Effector CD4-positive, alpha-beta T cell (primary cell): ENCODE results near the gene CERS4.
"Not testable (repeated sequence)": the region's sequence is repeated elsewhere in the genome, so short reads cannot be mapped to it uniquely, and the experiment has no call there.

ENCODE experiments used
- DNase-seq: peaks from one replicate; pipeline ENCODE4 v3.0.0-alpha.2; 2020

Gene CERS4

GRCh38 chr19:8210421-8211101 is 1.4 kb downstream of the CERS4 start:
- no peak for DNase-seq

DNA sequence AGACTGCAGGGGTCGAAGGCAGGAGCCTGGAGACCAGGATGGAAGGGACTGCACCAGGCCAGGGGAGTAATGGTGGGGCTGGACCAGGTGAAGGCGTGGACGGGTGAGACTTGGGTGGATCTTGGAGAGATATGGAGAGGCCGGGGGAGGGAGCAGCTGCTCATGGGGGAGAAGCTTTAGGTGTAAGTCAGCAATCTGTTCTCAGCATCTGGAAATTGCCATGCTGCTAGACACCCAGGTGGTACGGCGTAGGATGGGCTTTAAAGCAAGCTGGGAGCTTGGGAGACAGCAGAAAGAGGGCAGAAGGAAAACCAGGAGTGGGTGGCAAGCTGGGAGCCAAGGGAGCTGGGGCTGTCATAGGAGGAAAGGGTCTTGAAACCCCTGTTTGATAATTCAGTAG is 3.0 kb downstream of the CERS4 start:
- no peak for DNase-seq

DNA sequence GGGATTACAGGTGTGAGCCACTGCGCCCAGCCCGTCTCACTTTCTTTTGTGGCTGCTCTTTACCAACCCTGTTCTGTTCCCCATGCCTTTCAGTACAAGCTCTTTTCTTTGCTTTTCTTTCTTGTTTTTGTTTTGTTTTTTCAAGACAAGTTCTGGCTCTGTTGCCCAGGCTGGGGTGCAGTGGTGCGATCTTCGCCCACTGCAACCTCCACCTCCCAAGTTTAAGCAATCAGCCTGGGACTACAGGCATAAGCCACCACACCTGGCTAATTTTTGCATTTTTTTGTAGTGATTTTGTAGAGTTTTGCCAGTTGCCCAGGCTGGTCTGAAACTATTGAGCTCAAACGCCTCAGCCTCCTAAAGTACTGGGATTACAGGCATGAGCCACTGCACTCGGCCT is 3.7 kb downstream of the CERS4 start:
- no peak for DNase-seq

DNA sequence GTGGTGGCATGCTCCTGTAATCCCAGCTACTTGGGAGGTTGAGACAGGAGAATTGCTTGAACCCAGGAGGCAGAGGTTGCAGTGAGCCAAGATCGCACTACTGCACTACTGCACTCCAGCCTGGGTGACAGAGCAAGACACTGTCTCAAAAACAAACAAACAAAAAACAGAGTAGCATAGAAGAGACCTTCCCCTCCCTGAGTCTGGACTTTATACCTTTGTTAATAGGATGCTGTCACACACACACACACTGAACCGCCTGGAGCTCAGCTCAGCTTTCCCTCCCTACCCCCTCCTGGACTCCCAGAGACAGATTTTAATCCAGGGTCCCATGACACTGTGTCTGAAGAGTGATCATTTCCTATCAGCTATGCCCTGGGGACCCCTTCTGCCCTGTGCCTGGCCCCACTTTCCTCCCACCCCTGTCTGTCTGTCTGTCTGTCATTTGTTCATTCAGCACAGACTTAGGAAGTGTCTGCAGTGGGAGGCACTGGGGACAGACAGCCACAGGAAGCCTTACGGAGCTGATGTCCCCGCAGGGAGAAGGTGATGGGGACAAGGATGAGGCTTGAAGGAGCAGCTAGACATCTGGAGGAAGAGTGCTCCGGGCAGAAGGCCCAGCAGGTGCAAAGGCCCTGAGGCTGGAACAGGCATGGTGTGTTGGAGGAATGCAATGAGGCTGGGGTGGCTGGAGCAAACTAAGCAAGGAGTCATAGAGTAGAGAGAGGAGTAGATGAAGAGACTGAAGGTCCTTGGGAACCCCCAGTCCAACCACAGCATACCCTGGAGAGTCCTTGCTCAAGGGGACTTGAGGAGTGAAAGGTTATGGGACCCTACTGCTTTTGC is 4.9 kb downstream of the CERS4 start:
- DNase-seq = no peak

GRCh38 chr19:8214802-8215201 is 5.6 kb downstream of the CERS4 start:
- no peak for DNase-seq

GRCh38 chr19:8215783-8216182 is 6.6 kb downstream of the CERS4 start:
- DNase-seq = no peak

- no peak for DNase-seq
These were observed 7.2 kb downstream of the CERS4 start for GRCh38 chr19:8216357-8216756.

DNA sequence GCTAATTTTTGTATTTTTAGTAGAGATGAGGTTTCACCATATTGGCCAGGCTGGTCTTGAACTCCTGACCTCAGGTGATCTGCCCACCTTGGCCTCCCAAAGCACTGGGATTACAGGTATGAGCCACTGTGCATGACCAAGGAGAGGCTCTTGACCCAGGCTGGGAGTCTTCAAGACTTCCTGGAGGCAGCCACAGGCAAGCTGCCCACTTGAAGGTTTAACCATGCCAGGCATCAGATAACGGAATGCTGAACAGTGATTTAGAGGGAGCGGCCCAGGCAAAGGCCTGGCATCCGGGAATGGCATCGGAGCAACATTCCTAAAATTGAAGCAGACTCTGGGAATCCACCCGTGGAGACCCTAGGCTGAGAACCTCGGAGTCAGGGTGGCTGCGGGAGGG is 9.0 kb downstream of the CERS4 start:
- not testable (repeated sequence) for DNase-seq

- no peak for DNase-seq
These were observed 11.3 kb downstream of the CERS4 start for GRCh38 chr19:8220481-8220880.

DNA sequence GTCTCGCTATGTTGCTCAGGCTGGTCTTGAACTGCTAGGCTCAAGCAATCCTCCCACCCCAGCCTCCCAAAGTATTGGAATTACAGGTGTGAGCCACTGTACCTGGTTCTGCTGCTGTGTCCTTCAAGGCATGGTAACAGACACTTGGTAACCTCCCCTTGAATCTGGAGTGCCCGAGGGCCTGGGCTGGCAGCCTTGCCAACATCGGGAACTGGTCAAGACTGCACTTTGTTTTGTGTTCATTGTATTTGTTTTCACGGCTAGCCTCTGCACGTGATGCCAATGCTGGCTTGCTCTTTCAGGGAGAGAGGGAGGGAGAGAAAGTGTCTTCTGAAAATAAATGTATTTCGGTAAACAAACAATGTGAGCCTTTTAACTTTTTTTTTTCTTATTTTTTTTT is 12.0 kb downstream of the CERS4 start:
- no peak for DNase-seq

- not testable (repeated sequence) for DNase-seq
These were observed 14.3 kb downstream of the CERS4 start for GRCh38 chr19:8223442-8223841.

- DNase-seq = no peak
These were observed 15.4 kb downstream of the CERS4 start for GRCh38 chr19:8224394-8225145.

DNA sequence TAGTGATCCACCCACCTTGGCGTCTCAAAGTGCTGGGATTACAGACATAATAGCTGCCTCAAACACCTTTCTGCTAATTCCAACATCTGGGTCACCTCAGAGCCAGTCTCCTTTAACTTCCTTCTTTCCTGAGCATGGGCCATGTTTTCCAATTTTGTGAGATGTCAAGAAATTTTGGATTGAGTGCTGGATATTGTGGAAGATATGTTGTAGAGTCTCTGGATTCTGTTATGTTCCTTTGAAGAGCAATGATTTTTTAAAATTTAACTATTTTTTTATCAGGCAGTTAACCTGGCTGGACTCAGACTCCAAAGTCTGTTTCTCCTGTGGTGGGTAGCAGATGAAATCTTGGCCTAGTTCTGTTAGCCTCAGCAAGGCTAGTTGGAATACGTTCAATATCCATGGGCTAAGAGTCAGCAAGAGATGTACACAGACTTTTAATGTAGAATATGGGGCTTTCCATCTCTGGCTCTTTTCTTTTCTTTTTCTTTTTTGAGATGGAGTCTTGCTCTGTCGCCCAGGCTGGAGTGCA is 22.0 kb downstream of the CERS4 start:
- no peak for DNase-seq

- no peak for DNase-seq
These were observed 24.2 kb downstream of the CERS4 start for GRCh38 chr19:8233370-8233769.

DNA sequence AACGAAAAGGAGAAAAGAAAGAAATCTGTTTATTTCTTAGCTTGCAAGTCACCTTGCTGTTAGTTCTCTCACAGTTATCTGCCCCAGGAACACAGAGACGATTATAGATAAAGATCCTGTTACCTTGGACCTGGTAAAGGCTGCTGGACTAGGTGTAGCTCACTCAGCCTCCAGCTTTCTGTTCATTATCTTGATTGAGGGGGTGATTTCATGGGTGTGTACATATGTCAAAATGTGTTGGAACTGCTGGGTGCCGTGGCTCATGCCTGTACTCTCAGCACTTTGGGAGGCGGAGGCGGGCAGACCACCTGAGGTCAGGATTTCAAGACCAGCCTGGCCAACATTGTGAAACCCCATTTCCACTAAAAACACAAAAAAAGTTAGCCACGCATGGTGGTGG is 27.9 kb downstream of the CERS4 start:
- DNase-seq = no peak

- DNase-seq = no peak
These were observed 29.1 kb downstream of the CERS4 start for GRCh38 chr19:8238251-8238650.

- no peak for DNase-seq
These were observed 30.5 kb downstream of the CERS4 start for GRCh38 chr19:8239528-8240273.

DNA sequence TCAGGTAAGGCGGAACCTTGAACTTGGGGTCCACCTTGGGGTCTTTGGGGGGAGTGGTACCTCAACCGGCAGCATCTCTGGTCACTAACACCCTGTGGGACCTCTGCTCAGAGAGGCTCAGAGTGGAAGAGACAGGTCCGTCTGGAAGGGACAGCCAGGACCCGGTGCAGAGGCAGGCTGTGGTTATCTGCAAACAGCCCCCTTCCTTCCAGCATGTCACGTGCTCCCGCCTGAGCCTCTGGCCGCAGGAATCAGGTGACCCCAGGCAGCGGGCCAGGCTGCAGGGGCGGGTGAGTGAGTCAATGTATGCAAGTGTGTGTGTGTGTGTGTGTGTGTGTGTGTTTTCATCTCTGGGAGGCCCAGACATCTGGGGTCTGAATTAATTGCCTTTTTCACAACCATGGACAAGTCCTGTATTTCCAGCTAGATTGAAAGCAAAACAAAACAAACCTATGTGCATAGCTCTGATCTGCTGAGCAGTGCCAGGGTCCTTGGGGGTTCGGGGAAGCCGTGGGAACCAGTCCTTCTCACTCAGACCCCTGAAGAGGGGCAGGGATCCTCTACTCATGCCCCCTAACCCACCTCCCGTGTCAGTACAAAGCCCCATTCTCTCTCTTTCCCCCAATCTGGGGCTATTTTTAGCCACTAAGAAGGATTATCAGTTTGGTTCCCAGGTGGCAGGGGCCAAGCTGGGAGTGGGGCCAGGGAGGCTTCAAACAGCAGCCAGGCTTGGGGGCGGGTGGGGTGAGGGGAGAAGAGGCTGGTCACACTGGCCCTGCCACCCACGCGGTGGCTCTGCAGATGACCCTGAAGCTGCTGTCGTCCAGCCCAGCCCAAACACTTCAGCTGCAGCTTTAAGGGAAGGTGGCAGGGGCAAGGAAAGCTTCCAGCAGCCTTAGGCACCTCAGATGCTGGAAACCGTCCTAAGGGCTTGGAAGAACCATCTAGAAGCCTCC is 31.4 kb downstream of the CERS4 start:
- peak; percentile 4 for DNase-seq

- DNase-seq = no peak
These were observed 32.5 kb downstream of the CERS4 start for GRCh38 chr19:8241646-8242045.

- DNase-seq = no peak
These were observed 33.1 kb downstream of the CERS4 start for GRCh38 chr19:8242211-8242821.

DNA sequence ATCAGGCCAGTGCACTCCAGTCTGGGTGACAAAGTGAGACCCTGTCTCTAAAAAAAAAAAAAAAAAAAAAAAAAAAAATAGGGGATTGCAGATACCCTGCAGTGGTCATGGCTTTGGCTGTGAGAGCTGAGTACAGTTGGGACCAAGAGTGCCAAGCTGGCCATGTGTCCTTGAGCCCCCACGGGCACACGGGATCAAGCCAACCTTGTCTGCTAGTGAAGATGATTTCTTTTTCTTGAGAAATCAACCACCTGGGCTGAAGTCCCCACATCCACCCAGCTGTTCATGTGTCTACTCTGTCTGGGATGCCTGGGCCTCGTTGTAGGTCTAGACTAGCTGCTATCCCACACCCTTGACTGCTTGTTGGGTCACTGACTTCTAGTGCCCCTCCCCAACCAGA is 34.0 kb downstream of the CERS4 start:
- DNase-seq = no peak
